H1 (cell line): Measurements from ENCODE around the gene PTPRD. TPM values are rescaled to one million over a fixed set of nuclear protein-coding genes. Genes with fewer than 3 reads are reported as not detected.

Experiments
- CTCF ChIA-PET: fragments of 300-600 bp; sonication (Branson Sonifier 250); formaldehyde crosslinking; loops from one replicate; lab custom pipeline; 2021; ENCODE audit not compliant: partially characterized antibody; lab: Charles Lee
- POLR2A ChIA-PET: fragments of 300-600 bp; sonication (Branson Sonifier 250); formaldehyde crosslinking; loops from one replicate; lab custom pipeline; 2021; ENCODE audit warnings: inconsistent platforms; ENCODE audit not compliant: partially characterized antibody; lab: Charles Lee
- DNase-seq, 2 experiments: peaks; one replicate each; pipeline versions ENCODE4 v3.0.0 to v3.0.0-alpha.2; 2010 to 2022; ENCODE audit warnings: low spot score in 2 of 2, low read depth in 1 of 2, mixed read lengths in 1 of 2
- FAIRE-seq: peaks from 2 replicates; lab custom pipeline; 2011; peaks lifted over from hg19 to GRCh38; lab: Jason Lieb, UNC
- H2AFZ ChIP-seq: 2 replicates; pipeline ENCODE4 v1.8.1; 2012; ENCODE audit warnings: low read length, inconsistent platforms
- H2AK5ac ChIP-seq: 2 replicates; pipeline ENCODE4 v1.6.1; 2013; ENCODE audit warnings: low read depth, low read length
- H2BK120ac ChIP-seq: replicated peaks from 2 replicates; pipeline ENCODE3; 2013; ENCODE audit warnings: low read depth, low read length, inconsistent platforms
- H2BK12ac ChIP-seq: 2 replicates; pipeline ENCODE4 v1.6.1; 2013; ENCODE audit warnings: low read depth, low read length
- H2BK15ac ChIP-seq: 2 replicates; pipeline ENCODE4 v1.6.1; 2013; ENCODE audit warnings: low read length
- H2BK20ac ChIP-seq: 2 replicates; pipeline ENCODE4 v1.6.1; 2013; ENCODE audit warnings: low read length
- H2BK5ac ChIP-seq: 2 replicates; pipeline ENCODE4 v1.6.1; 2013; ENCODE audit warnings: low read depth, low read length
- H3K14ac ChIP-seq: 2 replicates; pipeline ENCODE4 v1.6.1; 2013; ENCODE audit warnings: inconsistent platforms; ENCODE audit not compliant: insufficient read length
- H3K18ac ChIP-seq: 2 replicates; pipeline ENCODE4 v1.6.1; 2013; ENCODE audit warnings: low read length; ENCODE audit errors: extremely low read depth
- H3K23ac ChIP-seq: 2 replicates; pipeline ENCODE4 v1.6.1; 2013; ENCODE audit warnings: inconsistent platforms; ENCODE audit not compliant: insufficient read length
- H3K23me2 ChIP-seq: 2 replicates; pipeline ENCODE4 v1.6.1; 2013; ENCODE audit warnings: low read depth, low read length
- H3K27ac ChIP-seq: 2 replicates; pipeline ENCODE4 v1.6.1; 2011; ENCODE audit warnings: low read depth, low read length, inconsistent platforms
- H3K27me3 ChIP-seq, 4 experiments: replicated peaks in 1 of 4; 1 replicate in 1 of 4; 2 replicates in 3 of 4; pipeline versions ENCODE4 v1.6.1 to v1.8.1; 2011 to 2013; ENCODE audit warnings: low read length in 3 of 4, mild to moderate bottlenecking in 3 of 4, inconsistent platforms in 2 of 4, mixed read lengths in 2 of 4, moderate library complexity in 1 of 4; ENCODE audit not compliant: control insufficient read depth in 3 of 4, insufficient read depth in 3 of 4; ENCODE audit errors: extremely low read depth in 1 of 4
- H3K36me3 ChIP-seq, 4 experiments: 2 replicates each; pipeline versions ENCODE4 v1.6.1 to v1.8.1; 2011 to 2013; ENCODE audit warnings: mild to moderate bottlenecking in 4 of 4, low read length in 3 of 4, moderate library complexity in 2 of 4, control low read depth in 1 of 4, inconsistent platforms in 1 of 4; ENCODE audit not compliant: insufficient read depth in 4 of 4, control insufficient read depth in 2 of 4
- H3K4ac ChIP-seq: replicated peaks from 2 replicates; pipeline ENCODE3; 2013; ENCODE audit warnings: low read length, low read depth, mixed read lengths, inconsistent platforms; ENCODE audit not compliant: insufficient read length
- H3K4me1 ChIP-seq, 4 experiments: replicated peaks in 1 of 4; 1 replicate in 1 of 4; 2 replicates in 3 of 4; pipeline versions ENCODE4 v1.6.1 to v1.8.1; 2011 to 2013; ENCODE audit warnings: low read length in 3 of 4, inconsistent platforms in 2 of 4, mixed read lengths in 1 of 4; ENCODE audit not compliant: insufficient read depth in 4 of 4, control insufficient read depth in 3 of 4
- H3K4me2 ChIP-seq, 2 experiments: 2 replicates each; pipeline versions ENCODE4 v1.6.1 to v1.8.1; 2011 to 2013; ENCODE audit warnings: low read depth in 2 of 2, low read length in 2 of 2, control low read depth in 1 of 2, inconsistent platforms in 1 of 2, mild to moderate bottlenecking in 1 of 2; ENCODE audit not compliant: insufficient read depth in 1 of 2
- H3K4me3 ChIP-seq, 4 experiments: fragments of 200-600, 300-600 bp in 1 of 4; sonication (generic), shearing (Covaris generic), sonication (Bioruptor Twin) in 1 of 4; 2 replicates each; pipeline versions ENCODE4 v1.5.1 to v1.8.1; 2011 to 2016; ENCODE audit warnings: low read length in 4 of 4, low read depth in 3 of 4, control low read depth in 2 of 4, inconsistent platforms in 2 of 4, mild to moderate bottlenecking in 2 of 4, mixed read lengths in 1 of 4, moderate library complexity in 1 of 4; ENCODE audit not compliant: insufficient read depth in 2 of 4; ENCODE audit errors: extremely low read depth in 1 of 4
- H3K56ac ChIP-seq: replicated peaks from 2 replicates; pipeline ENCODE3; 2013; ENCODE audit warnings: low read depth, mild to moderate bottlenecking, mixed read lengths, low read length, inconsistent platforms; ENCODE audit not compliant: insufficient read length
- H3K79me1 ChIP-seq: 2 replicates; pipeline ENCODE4 v1.6.1; 2013; ENCODE audit warnings: low read depth, low read length, control low read depth
- H3K79me2 ChIP-seq, 2 experiments: 2 replicates each; pipeline versions ENCODE4 v1.6.1 to v1.8.1; 2012 to 2013; ENCODE audit warnings: low read length in 2 of 2, mild to moderate bottlenecking in 2 of 2, inconsistent platforms in 1 of 2; ENCODE audit not compliant: insufficient read depth in 2 of 2, control insufficient read depth in 1 of 2
- H3K9ac ChIP-seq, 4 experiments: replicated peaks in 1 of 4; 1 replicate in 1 of 4; 2 replicates in 3 of 4; pipeline versions ENCODE4 v1.6.1 to v1.8.1; 2011 to 2013; ENCODE audit warnings: low read depth in 3 of 4, low read length in 3 of 4, control low read depth in 2 of 4, mild to moderate bottlenecking in 2 of 4, moderate library complexity in 2 of 4, inconsistent platforms in 1 of 4; ENCODE audit errors: extremely low read depth in 1 of 4
- H3K9me3 ChIP-seq, 2 experiments: 2 replicates each; pipeline versions ENCODE4 v1.6.1 to v1.8.1; 2012 to 2013; ENCODE audit warnings: mild to moderate bottlenecking in 2 of 2, moderate library complexity in 2 of 2, control low read depth in 1 of 2, inconsistent platforms in 1 of 2, low read depth in 1 of 2, low read length in 1 of 2, mixed read lengths in 1 of 2; ENCODE audit not compliant: insufficient read depth in 2 of 2
- H4K20me1 ChIP-seq, 2 experiments: replicated peaks in 1 of 2; 2 replicates each; pipeline versions ENCODE3 to v1.8.1; 2011 to 2013; ENCODE audit warnings: inconsistent platforms in 2 of 2, low read length in 2 of 2, mild to moderate bottlenecking in 1 of 2; ENCODE audit not compliant: insufficient read depth in 2 of 2, control insufficient read depth in 1 of 2
- H4K5ac ChIP-seq: 2 replicates; pipeline ENCODE4 v1.6.1; 2013; ENCODE audit warnings: low read length, low read depth, mixed read lengths, inconsistent platforms; ENCODE audit not compliant: insufficient read length
- H4K8ac ChIP-seq: 2 replicates; pipeline ENCODE4 v1.8.0; 2013; ENCODE audit warnings: mild to moderate bottlenecking, moderate library complexity, low read length, inconsistent platforms; ENCODE audit not compliant: insufficient read depth; ENCODE audit errors: extremely low read depth
- H4K91ac ChIP-seq: replicated peaks from 2 replicates; pipeline ENCODE3; 2013; ENCODE audit warnings: low read length, mixed read lengths, inconsistent platforms; ENCODE audit not compliant: insufficient read length
- CEBPB ChIP-seq: IDR thresholded peaks from 2 replicates; pipeline ENCODE4 v1.6.1; 2012; ENCODE audit warnings: low read depth, low read length
- FOSL1 ChIP-seq: IDR thresholded peaks from 2 replicates; pipeline ENCODE4 v1.6.1; 2011; ENCODE audit warnings: mild to moderate bottlenecking, low read depth, low read length, moderate library complexity; ENCODE audit not compliant: insufficient read depth
- WGBS, 2 experiments: shearing (Covaris generic) in 1 of 2; methylation state at CpG; one replicate each; pipeline versions ENCODE4 v1.1.6 to v1.1.7; 2013 to 2015; ENCODE audit warnings: low lambda C conversion rate in 2 of 2, mixed read lengths in 2 of 2, inconsistent platforms in 1 of 2, low coverage in 1 of 2, missing lambda C conversion rate in 1 of 2; ENCODE audit not compliant: insufficient replicate concordance in 2 of 2, insufficient coverage in 1 of 2, insufficient read length in 1 of 2; ENCODE audit errors: extremely low coverage in 1 of 2, missing lambda C conversion rate in 1 of 2; 5-methylcytosine and 5-hydroxymethylcytosine counted together
- polyA plus RNA-seq, 7 experiments: library from polyadenylated mRNA; depleted of rRNA in 3 of 7; stranded (reverse) in 5 of 7; unstranded in 2 of 7; fragments of >200 nt in 5 of 7; fragments of 200-250 nt in 2 of 7; gene quantifications; 1 replicate in 5 of 7; 2 replicates in 1 of 7; 4 replicates in 1 of 7; pipeline versions ENCODE4 v1.2.1 to v1.2.3, GENCODE V29; 2011 to 2013; ENCODE audit warnings: missing spikeins in 2 of 7, mixed read lengths in 2 of 7
- total RNA-seq: library from RNA; stranded (reverse); fragmentation: NEBNext Ultra II Directional; extraction: Animal tissue kit (Norgen Biotek cat#: 25700); gene quantifications from 2 replicates; pipeline ENCODE4 v1.2.1, GENCODE V29; 2021

The PTPRD gene
- total and polyA plus RNA-seq, 2 of the 8 experiments (the other 6 are each of a cell fraction or from before 2014, with no cell fraction given), result 17.2 to 77.0 TPM

DNA sequence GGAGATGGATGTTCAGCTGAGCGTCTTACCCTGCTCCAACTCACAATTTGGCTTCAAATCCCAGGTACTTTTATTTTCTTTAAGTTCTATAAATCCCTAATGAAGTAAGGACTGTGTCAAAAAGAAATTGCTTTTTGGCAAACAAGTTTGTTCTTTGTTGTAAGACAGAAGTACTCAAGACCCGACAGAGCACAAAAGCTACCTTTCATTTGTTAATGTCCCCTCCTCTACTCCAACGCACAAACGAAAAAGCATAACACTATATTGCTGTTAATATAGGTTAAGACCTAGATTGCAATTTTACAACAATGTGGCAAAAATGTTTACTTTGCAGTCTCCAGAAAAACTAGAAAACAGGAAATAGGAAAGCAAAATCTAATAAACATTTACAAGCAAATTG is 2217.8 kb downstream of the PTPRD start:
- 58% methylated on average over 4 of the region's 4 CpGs; no CpG with 5 or more reads in 1 of the 2 experiments for WGBS, 2 experiments
- no peak overlapping the region for H2BK120ac ChIP-seq
- H2BK20ac ChIP-seq, result no peak overlapping the region
- ChIA-PET POLR2A (no interaction called here), CTCF (interaction anchor here (1.2 kb wide), 1 partner anchor 11 kb away, joined by 5 read pairs; no protein-coding TSS in a partner anchor)
- H3K9ac ChIP-seq, result no peak overlapping the region
- FAIRE-seq (no peak), DNase-seq (no peak)
- H2BK15ac ChIP-seq, result no peak overlapping the region
- no peak overlapping the region for H2BK5ac ChIP-seq
- H2AK5ac ChIP-seq, result no peak overlapping the region
- H3K4ac ChIP-seq, result no peak overlapping the region
- H3K56ac ChIP-seq, result no peak overlapping the region
- no peak overlapping the region for H3K14ac ChIP-seq
- H3K79me1 ChIP-seq, result no peaks in the 10 kb centered on the region
- H2AFZ ChIP-seq, result no peak overlapping the region
- no peak overlapping the region for H4K5ac ChIP-seq
- no peak overlapping the region for H4K8ac ChIP-seq
- H3K27ac ChIP-seq, result no peak overlapping the region
- H3K4me3 ChIP-seq, result no peak overlapping the region
- H3K36me3 ChIP-seq, result no peaks in the 10 kb centered on the region
- H3K23me2 ChIP-seq, result no peaks in the 10 kb centered on the region
- no peak overlapping the region for H2BK12ac ChIP-seq
- H4K91ac ChIP-seq, result no peak overlapping the region
- H3K9me3 ChIP-seq, result no peaks in the 10 kb centered on the region
- no peaks in the 10 kb centered on the region for H4K20me1 ChIP-seq
- peaks cover 0 to 6% (median 1%) of the 10 kb centered on the region in 4 experiments; a peak in 4 of 7 replicates for H3K4me1 ChIP-seq
- no peak overlapping the region for H3K18ac ChIP-seq
- H3K4me2 ChIP-seq, result peak overlapping the region in 1 of 2 experiments; percentile 0; a peak in 1 of 4 replicates
- no peaks in the 10 kb centered on the region for H3K27me3 ChIP-seq
- H3K23ac ChIP-seq, result no peak overlapping the region
- TF ChIP-seq FOSL1, result no peak
- no peak for TF ChIP-seq CEBPB
- no peaks in the 10 kb centered on the region for H3K79me2 ChIP-seq
